Measurements from ENCODE around the gene PRDM16.
A peak's percentile ranks its signal among the peaks of the same experiment; 100 is the strongest.
"Not testable (repeated sequence)": the region's sequence is repeated elsewhere in the genome, so short reads cannot be mapped to it uniquely, and the experiment has no call there.

Gene PRDM16

DNA sequence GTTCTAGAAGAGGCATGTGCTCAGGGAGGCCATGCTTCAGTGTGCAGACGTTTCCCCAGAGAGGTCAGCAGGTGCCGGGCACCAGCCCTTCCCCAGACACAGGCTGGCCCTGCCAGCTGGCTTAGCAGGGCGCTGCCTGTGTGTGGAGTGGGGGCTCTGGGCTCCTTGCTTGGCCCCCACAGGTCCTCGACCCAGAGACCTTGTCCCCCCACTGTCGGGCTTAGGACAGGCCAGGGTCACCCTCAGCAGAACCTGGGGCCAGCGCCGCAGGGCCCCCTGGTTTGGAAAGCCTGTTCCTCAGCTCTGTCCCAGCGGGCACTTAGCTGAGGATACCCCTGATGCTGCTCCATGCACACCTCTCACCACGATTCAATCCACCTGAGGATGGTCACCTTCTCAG is 213.2 kb downstream of the PRDM16 start:
- no peak for FAIRE-seq
- no peak for DNase-seq (ENCODE audit: insufficient read length, low spot score)
- TF ChIP-seq, protein P1, sequence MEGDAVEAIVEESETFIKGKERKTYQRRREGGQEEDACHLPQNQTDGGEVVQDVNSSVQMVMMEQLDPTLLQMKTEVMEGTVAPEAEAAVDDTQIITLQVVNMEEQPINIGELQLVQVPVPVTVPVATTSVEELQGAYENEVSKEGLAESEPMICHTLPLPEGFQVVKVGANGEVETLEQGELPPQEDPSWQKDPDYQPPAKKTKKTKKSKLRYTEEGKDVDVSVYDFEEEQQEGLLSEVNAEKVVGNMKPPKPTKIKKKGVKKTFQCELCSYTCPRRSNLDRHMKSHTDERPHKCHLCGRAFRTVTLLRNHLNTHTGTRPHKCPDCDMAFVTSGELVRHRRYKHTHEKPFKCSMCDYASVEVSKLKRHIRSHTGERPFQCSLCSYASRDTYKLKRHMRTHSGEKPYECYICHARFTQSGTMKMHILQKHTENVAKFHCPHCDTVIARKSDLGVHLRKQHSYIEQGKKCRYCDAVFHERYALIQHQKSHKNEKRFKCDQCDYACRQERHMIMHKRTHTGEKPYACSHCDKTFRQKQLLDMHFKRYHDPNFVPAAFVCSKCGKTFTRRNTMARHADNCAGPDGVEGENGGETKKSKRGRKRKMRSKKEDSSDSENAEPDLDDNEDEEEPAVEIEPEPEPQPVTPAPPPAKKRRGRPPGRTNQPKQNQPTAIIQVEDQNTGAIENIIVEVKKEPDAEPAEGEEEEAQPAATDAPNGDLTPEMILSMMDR (IDR thresholded peaks at IDR 0.05; ENCODE audit: insufficient read depth, missing control alignments) = no peak

DNA sequence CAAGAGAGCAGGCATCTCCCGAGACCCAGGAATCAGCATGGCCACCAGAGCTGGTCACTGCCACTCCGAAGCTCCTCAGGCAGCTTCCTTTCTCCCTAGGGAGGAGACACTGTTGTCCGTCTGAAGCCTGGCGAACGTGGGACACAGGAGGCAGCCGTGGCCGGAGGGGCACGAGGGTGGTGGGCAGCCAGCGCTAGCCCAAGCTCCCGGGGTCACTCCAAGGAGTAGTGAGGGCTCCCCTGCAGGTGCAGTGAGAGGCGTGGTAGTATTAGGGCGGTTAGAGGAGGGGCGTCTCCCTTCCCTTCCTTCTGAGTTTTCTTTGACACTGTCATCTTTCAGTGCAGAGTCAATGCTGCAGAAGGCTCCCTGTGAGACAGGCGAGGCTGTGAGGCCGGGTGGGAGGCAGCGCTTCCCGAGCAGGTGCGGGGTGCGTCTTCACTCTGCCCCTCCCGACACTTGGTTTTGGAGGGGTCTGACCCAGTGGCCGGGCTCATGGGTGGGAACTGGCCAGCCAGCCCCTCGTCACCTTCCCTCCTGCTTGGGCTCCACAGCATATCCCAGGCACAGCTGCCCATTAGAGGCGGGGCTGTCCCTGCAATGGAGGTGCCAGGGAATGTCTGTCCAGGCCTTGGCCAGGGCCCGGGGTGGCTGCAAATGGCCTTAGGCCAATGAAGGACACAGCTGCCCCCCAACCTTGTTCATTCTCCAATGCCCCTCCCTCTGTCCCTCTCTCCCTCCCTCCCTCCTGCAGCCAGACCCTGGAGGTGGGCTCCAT is 213.8 kb downstream of the PRDM16 start:
- no peak for DNase-seq (ENCODE audit: insufficient read length, low spot score)
- TF ChIP-seq, protein P1 (IDR thresholded peaks at IDR 0.05; ENCODE audit: insufficient read depth, missing control alignments) = no peak
- no peak for FAIRE-seq

DNA sequence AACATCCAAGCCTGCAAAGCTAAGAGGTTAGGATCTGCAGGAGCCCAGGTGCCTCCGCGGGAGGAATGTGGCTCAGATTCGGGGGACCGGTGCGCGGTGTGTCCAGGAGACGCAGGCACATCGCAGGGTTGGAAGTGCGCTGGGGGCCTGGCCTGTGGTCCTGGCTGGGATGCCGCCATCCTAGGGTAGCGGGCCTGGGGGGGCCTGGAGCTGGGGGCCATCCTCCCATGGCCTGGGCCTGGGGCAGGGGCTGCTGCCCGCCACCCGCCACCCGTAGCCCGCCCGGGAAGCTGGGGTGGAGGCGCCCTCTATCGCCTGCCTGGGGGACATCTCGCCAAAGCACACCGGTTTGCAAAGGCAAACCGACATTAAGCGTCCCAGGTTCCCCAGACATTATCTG is 214.8 kb downstream of the PRDM16 start:
- TF ChIP-seq, protein P1 (IDR thresholded peaks at IDR 0.05; ENCODE audit: insufficient read depth, missing control alignments) = peak; percentile 38
- no peak for FAIRE-seq
- DNase-seq (ENCODE audit: insufficient read length, low spot score) = no peak

DNA sequence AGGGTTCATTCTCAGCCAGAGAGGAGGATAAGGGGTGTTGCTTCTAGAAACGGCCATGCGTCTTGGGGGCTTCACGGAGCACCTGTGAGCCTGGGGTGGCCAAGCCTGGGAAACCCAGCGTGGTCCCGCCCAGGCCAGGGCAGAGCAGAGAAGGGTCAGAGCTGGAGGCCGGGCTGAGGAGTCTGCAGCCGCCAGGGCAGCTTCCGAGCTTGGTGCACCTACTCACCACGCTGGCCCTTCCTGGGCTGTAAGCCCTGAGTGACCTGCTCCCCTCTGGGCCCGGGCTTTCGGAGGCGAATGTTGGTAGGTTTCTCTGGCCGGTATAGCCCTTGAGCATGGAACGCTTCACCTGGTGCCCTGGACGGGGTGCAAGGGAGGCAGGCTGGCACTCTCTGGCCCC is 215.7 kb downstream of the PRDM16 start:
- DNase-seq (ENCODE audit: insufficient read length, low spot score) (no peak), FAIRE-seq (no peak)
- TF ChIP-seq, protein P1 (IDR thresholded peaks at IDR 0.05; ENCODE audit: insufficient read depth, missing control alignments) = no peak

DNA sequence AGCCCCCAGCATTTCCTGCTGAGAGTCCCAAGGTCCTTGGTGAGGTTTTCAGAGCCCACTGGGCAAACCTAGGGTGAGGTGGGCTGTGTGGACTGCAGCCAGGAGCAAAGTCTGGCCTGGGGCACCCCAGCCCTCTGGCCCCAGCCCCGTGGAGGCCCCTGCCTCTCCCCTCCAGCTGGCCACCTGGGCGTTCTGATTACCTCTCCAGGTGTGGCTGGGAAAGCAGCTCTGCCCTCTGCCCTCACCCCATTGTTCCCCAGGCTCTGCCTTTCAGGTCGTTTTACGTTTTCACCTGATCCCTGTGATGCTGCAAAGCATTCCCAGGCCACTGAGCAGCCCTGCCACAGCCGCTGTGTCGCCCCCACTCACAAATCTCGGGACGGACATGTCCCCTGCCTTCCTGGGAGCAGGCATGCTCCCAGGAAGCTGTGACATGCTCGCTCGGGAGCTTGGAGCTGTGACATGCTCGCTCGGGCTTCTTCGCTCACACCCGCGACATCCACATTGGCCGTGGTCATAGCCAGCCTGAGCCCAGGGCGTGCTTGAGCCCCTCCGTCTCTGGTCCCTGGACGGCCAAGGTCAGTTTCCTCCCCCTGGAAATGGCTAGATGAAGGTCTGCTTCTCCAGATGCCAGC is 216.2 kb downstream of the PRDM16 start:
- DNase-seq (ENCODE audit: insufficient read length, low spot score) (no peak), FAIRE-seq (no peak)

DNA sequence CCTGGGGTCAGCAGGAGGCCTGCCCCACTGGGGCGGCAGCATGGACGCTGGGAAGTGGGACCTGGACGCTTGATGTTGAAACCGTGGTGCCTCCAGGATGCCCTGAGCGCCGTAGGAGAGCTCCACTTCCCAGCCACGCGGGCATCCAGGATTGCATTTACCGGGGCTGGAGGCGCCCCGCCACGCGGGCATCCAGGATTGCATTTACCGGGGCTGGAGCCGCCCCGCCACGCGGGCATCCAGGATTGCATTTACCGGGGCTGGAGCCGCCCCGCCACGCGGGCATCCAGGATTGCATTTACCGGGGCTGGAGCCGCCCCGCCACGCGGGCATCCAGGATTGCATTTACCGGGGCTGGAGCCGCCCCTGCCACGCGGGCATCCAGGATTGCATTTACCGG is 218.1 kb downstream of the PRDM16 start:
- FAIRE-seq = not testable (repeated sequence)

More for the DNA sequence above, 216.2 kb downstream of the PRDM16 start:
- TF ChIP-seq, protein P1 (IDR thresholded peaks at IDR 0.05; ENCODE audit: insufficient read depth, missing control alignments) = no peak

DNA sequence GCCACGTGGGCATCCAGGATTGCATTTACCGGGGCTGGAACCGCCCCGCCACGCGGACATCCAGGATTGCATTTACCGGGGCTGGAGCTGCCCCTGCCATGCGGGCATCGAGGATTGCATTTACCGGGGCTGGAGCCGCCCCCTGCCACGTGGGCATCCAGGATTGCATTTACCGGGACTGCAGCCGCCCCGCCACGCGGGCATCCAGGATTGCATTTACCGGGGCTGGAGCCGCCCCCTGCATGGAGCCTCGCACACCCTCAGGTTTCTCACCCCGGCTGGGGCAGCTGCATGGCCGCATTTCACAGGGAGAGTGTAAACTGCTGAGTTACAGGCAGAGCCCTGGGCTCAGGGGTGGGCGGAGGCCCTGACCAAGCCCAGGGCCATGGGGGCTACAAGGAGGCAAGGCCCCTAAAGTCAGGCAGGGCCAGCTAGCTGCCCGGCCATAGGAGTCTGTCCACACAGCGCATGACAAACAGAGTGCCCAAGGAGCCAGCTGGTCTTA is 218.7 kb downstream of the PRDM16 start:
- no peak for DNase-seq (ENCODE audit: insufficient read length, low spot score)
- FAIRE-seq = no peak
- TF ChIP-seq, protein P1 (IDR thresholded peaks at IDR 0.05; ENCODE audit: insufficient read depth, missing control alignments) = no peak

More for the DNA sequence above, 218.1 kb downstream of the PRDM16 start:
- DNase-seq (ENCODE audit: insufficient read length, low spot score) = not testable (repeated sequence)
